ENCODE results near the gene ZNF823. TPM values are rescaled to one million over a fixed set of nuclear protein-coding genes. Genes with fewer than 3 reads are reported as not detected.

ZNF823 gene
- total RNA-seq, 4 donors from 2014 or later: 3.1 to 6.7 (median 5.0) TPM

GRCh38 chr19:11756965-11757364 lies 18.2 kb upstream of the ZNF823 start:
- 77% methylated on average over 1 of the region's 1 CpG for WGBS
- no peak for TF ChIP-seq POLR2AphosphoS5 (IDR thresholded peaks at IDR 0.05)
- TF ChIP-seq, protein P1, sequence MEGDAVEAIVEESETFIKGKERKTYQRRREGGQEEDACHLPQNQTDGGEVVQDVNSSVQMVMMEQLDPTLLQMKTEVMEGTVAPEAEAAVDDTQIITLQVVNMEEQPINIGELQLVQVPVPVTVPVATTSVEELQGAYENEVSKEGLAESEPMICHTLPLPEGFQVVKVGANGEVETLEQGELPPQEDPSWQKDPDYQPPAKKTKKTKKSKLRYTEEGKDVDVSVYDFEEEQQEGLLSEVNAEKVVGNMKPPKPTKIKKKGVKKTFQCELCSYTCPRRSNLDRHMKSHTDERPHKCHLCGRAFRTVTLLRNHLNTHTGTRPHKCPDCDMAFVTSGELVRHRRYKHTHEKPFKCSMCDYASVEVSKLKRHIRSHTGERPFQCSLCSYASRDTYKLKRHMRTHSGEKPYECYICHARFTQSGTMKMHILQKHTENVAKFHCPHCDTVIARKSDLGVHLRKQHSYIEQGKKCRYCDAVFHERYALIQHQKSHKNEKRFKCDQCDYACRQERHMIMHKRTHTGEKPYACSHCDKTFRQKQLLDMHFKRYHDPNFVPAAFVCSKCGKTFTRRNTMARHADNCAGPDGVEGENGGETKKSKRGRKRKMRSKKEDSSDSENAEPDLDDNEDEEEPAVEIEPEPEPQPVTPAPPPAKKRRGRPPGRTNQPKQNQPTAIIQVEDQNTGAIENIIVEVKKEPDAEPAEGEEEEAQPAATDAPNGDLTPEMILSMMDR (IDR thresholded peaks at IDR 0.05): no peak
- no peak for TF ChIP-seq POLR2A (IDR thresholded peaks at IDR 0.05; ENCODE audit: low read depth)
- TF ChIP-seq EP300 (IDR thresholded peaks at IDR 0.05): no peak
- no peak overlapping the region for H3K4me3 ChIP-seq
- H3K36me3 ChIP-seq: no peaks in the 10 kb centered on the region
- no peaks in the 10 kb centered on the region for H3K4me1 ChIP-seq
- intact Hi-C loops (cut with DNase I): no loop called here
- no peak overlapping the region for H3K27ac ChIP-seq (replicated peaks in 1 of 4)
- peaks cover 0 to 11% (median 8%) of the 10 kb centered on the region in 4 donors for H3K9me3 ChIP-seq
- no peak for DNase-seq (ENCODE audit: extremely low spot score)
- peaks cover 0 to 5% (median 0%) of the 10 kb centered on the region in 4 donors for H3K27me3 ChIP-seq

DNA sequence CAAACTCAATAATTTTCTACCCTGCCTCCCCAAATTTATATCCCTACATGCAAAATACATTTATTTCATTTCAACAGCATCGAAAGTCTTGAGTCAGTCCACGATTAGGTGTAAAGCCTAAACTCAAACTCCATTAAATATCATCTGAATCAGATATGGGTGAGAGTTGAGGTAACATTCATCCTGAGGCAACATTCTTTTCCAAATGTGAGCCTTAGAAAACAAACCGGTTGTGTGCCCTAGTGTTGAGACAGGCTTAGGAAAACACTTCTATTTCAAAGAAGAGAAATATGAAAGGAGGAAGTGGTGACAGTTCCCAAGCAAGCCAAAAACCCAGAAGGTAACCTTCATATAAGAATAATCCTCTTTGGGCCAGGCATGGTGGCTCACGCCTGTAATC lies 15.9 kb upstream of the ZNF823 start:
- no peaks in the 10 kb centered on the region for H3K4me1 ChIP-seq
- no peak overlapping the region for H3K27ac ChIP-seq (replicated peaks in 1 of 4)
- TF ChIP-seq, protein P1 (IDR thresholded peaks at IDR 0.05): no peak
- TF ChIP-seq POLR2A (IDR thresholded peaks at IDR 0.05; ENCODE audit: low read depth) (no peak), POLR2AphosphoS5 (IDR thresholded peaks at IDR 0.05) (no peak), EP300 (IDR thresholded peaks at IDR 0.05) (no peak)
- intact Hi-C loops (cut with DNase I): no loop called here
- H3K9me3 ChIP-seq: peaks cover 0 to 13% (median 10%) of the 10 kb centered on the region in 4 donors
- no peak for DNase-seq (ENCODE audit: extremely low spot score)
- H3K4me3 ChIP-seq: no peak overlapping the region
- H3K36me3 ChIP-seq: no peaks in the 10 kb centered on the region
- peaks cover 0 to 5% (median 0%) of the 10 kb centered on the region in 4 donors for H3K27me3 ChIP-seq
- WGBS: 85% methylated on average over 4 of the region's 4 CpGs

DNA sequence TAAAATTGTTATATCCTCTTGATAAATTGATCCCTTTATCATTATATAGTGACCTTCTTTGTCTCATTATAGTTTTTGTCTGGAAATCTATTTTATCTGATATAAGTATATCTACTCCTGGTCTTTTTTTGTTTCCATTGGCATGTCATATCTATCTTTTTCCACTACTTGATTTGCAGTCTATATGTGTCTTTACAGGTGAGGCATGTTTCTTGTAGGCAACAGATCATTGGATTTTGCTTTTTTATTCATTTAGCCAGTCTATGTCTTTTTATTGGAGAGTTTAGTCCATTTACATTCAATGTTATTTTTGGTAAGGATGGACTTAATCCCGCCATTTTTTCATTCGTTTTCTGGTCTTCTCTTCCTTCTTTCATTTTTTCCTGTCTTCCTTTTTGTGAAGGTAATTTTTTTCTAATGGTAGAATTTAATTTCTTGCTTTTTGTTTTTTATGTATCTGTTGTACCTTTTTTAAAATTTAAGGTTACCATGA lies 13.5 kb upstream of the ZNF823 start:
- Histone ChIP-seq H3K27me3 (peaks cover 0 to 5% (median 0%) of the 10 kb centered on the region in 4 donors), H3K4me3 (no peak overlapping the region), H3K4me1 (no peaks in the 10 kb centered on the region), H3K27ac (replicated peaks in 1 of 4) (no peak overlapping the region), H3K9me3 (peaks cover 0 to 29% (median 17%) of the 10 kb centered on the region in 4 donors), H3K36me3 (no peaks in the 10 kb centered on the region)
- TF ChIP-seq, protein P1 (IDR thresholded peaks at IDR 0.05): no peak
- no peak for TF ChIP-seq POLR2AphosphoS5 (IDR thresholded peaks at IDR 0.05)
- TF ChIP-seq POLR2A (IDR thresholded peaks at IDR 0.05; ENCODE audit: low read depth): no peak
- no peak for TF ChIP-seq EP300 (IDR thresholded peaks at IDR 0.05)
- intact Hi-C loops (cut with DNase I): no loop called here
- WGBS: 84% methylated on average over 2 of the region's 2 CpGs
- DNase-seq (ENCODE audit: extremely low spot score): no peak

DNA sequence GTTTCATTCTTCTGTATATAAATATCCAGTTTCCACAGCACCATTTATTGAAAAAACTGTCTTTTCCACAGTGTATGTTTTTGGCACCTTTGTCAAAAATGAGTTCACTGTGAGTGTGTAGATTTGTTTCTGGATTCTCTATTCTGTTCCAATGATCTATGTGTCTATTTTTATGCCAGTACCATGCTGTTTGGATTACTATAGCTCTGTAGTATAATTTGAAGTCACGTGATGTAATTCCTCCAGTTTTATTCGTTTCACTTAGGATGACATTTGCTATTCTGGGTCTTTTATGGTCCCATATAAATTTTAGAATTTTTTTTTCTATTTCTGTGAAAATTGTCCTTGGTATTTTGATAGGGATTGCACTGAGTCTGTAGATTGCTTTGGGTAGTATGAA lies 11.0 kb upstream of the ZNF823 start:
- Histone ChIP-seq H3K27me3 (peaks cover 0 to 3% (median 0%) of the 10 kb centered on the region in 4 donors), H3K4me1 (no peaks in the 10 kb centered on the region), H3K27ac (replicated peaks in 1 of 4) (no peak overlapping the region), H3K36me3 (no peaks in the 10 kb centered on the region), H3K9me3 (peaks cover 0 to 26% (median 15%) of the 10 kb centered on the region in 4 donors), H3K4me3 (no peak overlapping the region)
- no peak for DNase-seq (ENCODE audit: extremely low spot score)
- 51% methylated on average over 2 of the region's 2 CpGs for WGBS
- intact Hi-C loops (cut with DNase I): no loop called here
- no peak for TF ChIP-seq POLR2A (IDR thresholded peaks at IDR 0.05; ENCODE audit: low read depth)
- TF ChIP-seq, protein P1 (IDR thresholded peaks at IDR 0.05): no peak
- no peak for TF ChIP-seq EP300 (IDR thresholded peaks at IDR 0.05)
- no peak for TF ChIP-seq POLR2AphosphoS5 (IDR thresholded peaks at IDR 0.05)

GRCh38 chr19:11747277-11747676 lies 8.5 kb upstream of the ZNF823 start:
- Histone ChIP-seq H3K36me3 (no peaks in the 10 kb centered on the region), H3K4me1 (no peaks in the 10 kb centered on the region), H3K27ac (replicated peaks in 1 of 4) (no peak overlapping the region), H3K4me3 (no peak overlapping the region), H3K9me3 (peaks cover 0 to 26% (median 15%) of the 10 kb centered on the region in 4 donors), H3K27me3 (no peaks in the 10 kb centered on the region)
- TF ChIP-seq, protein P1 (IDR thresholded peaks at IDR 0.05): no peak
- TF ChIP-seq POLR2A (IDR thresholded peaks at IDR 0.05; ENCODE audit: low read depth): no peak
- TF ChIP-seq POLR2AphosphoS5 (IDR thresholded peaks at IDR 0.05): no peak
- no peak for TF ChIP-seq EP300 (IDR thresholded peaks at IDR 0.05)
- DNase-seq (ENCODE audit: extremely low spot score): no peak
- 81% methylated on average over 1 of the region's 1 CpG for WGBS
- intact Hi-C loops (cut with DNase I): no loop called here

Measured in esophagus muscularis mucosa (tissue), 4 donors.